COLO668 (cell line): ENCODE results near the gene WFDC12.

Experiments used
- DNase-seq: peaks from one replicate; lab custom pipeline; 2025; ENCODE audit not compliant: unreplicated experiment; lab: John Stamatoyannopoulos, UW

Gene WFDC12

GRCh38 chr20:45115386-45115774 is 8.9 kb downstream of the WFDC12 start:
- DNase-seq: no peak

GRCh38 chr20:45114465-45115385 is 9.5 kb downstream of the WFDC12 start, which contains the start of gene WFDC5:
TSS of gene WFDC5 (minus strand) at chr20:45115174. CDS start at chr20:45115083, 91 bp downstream.
- no peak for DNase-seq

GRCh38 chr20:45113865-45114264 is 10.4 kb downstream of the WFDC12 start:
- DNase-seq: no peak

GRCh38 chr20:45112754-45113153 is 11.5 kb downstream of the WFDC12 start:
- no peak for DNase-seq

GRCh38 chr20:45111799-45112471 is 12.3 kb downstream of the WFDC12 start:
- DNase-seq: no peak

GRCh38 chr20:45111285-45111684 is 13.0 kb downstream of the WFDC12 start:
- DNase-seq: no peak

- no peak for DNase-seq
These were observed 14.0 kb downstream of the WFDC12 start for GRCh38 chr20:45110301-45110700.

- no peak for DNase-seq
These were observed 14.6 kb downstream of the WFDC12 start for GRCh38 chr20:45109634-45110033.

GRCh38 chr20:45105317-45105716 is 18.9 kb downstream of the WFDC12 start:
- DNase-seq: no peak

GRCh38 chr20:45104786-45105185 is 19.5 kb downstream of the WFDC12 start:
- no peak for DNase-seq

- DNase-seq: no peak
These were observed 21.2 kb downstream of the WFDC12 start for GRCh38 chr20:45103072-45103471.

GRCh38 chr20:45101333-45101850 is 22.9 kb downstream of the WFDC12 start:
- no peak for DNase-seq

- DNase-seq: peak; percentile 43
These were observed 23.6 kb downstream of the WFDC12 start, which contains the start of gene KCNS1 for GRCh38 chr20:45100563-45101245. TSS of gene KCNS1 (minus strand) at chr20:45101127. CDS start at chr20:45099236, 1,891 bp downstream.

- DNase-seq: no peak
These were observed 26.0 kb downstream of the WFDC12 start for GRCh38 chr20:45098103-45098773.

- no peak for DNase-seq
These were observed 26.7 kb downstream of the WFDC12 start for GRCh38 chr20:45097485-45098102.

- no peak for DNase-seq
These were observed 27.5 kb downstream of the WFDC12 start for GRCh38 chr20:45096781-45097180.

- peak; percentile 45 for DNase-seq
These were observed 28.4 kb downstream of the WFDC12 start for GRCh38 chr20:45095805-45096238.

- DNase-seq: no peak
These were observed 29.2 kb downstream of the WFDC12 start for GRCh38 chr20:45094864-45095574.

- DNase-seq: no peak
These were observed 30.1 kb downstream of the WFDC12 start for GRCh38 chr20:45094201-45094600.
